GM12878 (cell line): ENCODE results near the gene PRDM7. TPM values are rescaled to one million over a fixed set of nuclear protein-coding genes. Genes with fewer than 3 reads are reported as not detected.

Experiments
- ATAC-seq: fragments of 200-7000 bp; cut with Tn5 transposase; 3 replicates; pipeline ENCODE4 v1.9.1; 2020; ENCODE audit warnings: mild to moderate bottlenecking, moderate library complexity
- BruUV-seq: library from RNA; stranded (reverse); fragments of 400-500 nt; replicated peaks from 2 replicates; lab custom pipeline; 2021; lab: Mats Ljungman, UMichigan
- CTCF ChIA-PET: fragments of 300-600 bp; sonication (Branson Sonifier 250); formaldehyde crosslinking; extraction: SDS; loops from one replicate; lab custom pipeline; 2021; ENCODE audit warnings: inconsistent platforms; lab: Yijun Ruan, JAX
- POLR2A ChIA-PET: fragments of 350-600 bp; formaldehyde crosslinking; extraction: SDS; loops from one replicate; lab custom pipeline; 2021; ENCODE audit warnings: inconsistent platforms; lab: Charles Lee
- RAD21 ChIA-PET: fragments of 300-600 bp; sonication (Branson Sonifier 250); formaldehyde crosslinking; loops from one replicate; lab custom pipeline; 2023; ENCODE audit warnings: antibody characterized with exemption; ENCODE audit not compliant: unreplicated experiment; lab: Charles Lee
- SMC1A ChIA-PET: fragments of 300-600 bp; sonication (Branson Sonifier 250); formaldehyde crosslinking; loops from one replicate; lab custom pipeline; 2023; ENCODE audit not compliant: unreplicated experiment, uncharacterized antibody; lab: Charles Lee
- DNase-seq: peaks from one replicate; pipeline ENCODE4 v3.0.0-alpha.2; 2011; ENCODE audit warnings: low read depth, low spot score
- FAIRE-seq: peaks from 3 replicates; lab custom pipeline; 2011; peaks lifted over from hg19 to GRCh38; lab: Jason Lieb, UNC
- H2AFZ ChIP-seq: 2 replicates; pipeline ENCODE4 v1.6.0; 2011; ENCODE audit warnings: low read depth, low read length, control low read depth; ENCODE audit not compliant: control insufficient read depth
- H3K27ac ChIP-seq: 2 replicates; pipeline ENCODE4 v1.5.1; 2011; ENCODE audit warnings: control low read depth; ENCODE audit not compliant: control insufficient read depth, insufficient read depth
- H3K27me3 ChIP-seq, 2 experiments: replicated peaks in 1 of 2; 2 replicates each; pipeline versions ENCODE4 v1.6.0 to v1.6.1; 2011; ENCODE audit warnings: low read length in 1 of 2; ENCODE audit not compliant: control insufficient read depth in 2 of 2, insufficient read depth in 2 of 2
- H3K36me3 ChIP-seq, 2 experiments: 2 replicates each; pipeline ENCODE4 v1.5.1; 2011; ENCODE audit warnings: low read length in 1 of 2; ENCODE audit not compliant: control insufficient read depth in 2 of 2, insufficient read depth in 2 of 2
- H3K4me1 ChIP-seq: 2 replicates; pipeline ENCODE4 v1.6.1; 2011; ENCODE audit warnings: mild to moderate bottlenecking, low read length, moderate library complexity, mixed read lengths; ENCODE audit not compliant: control insufficient read depth, insufficient read depth
- H3K4me2 ChIP-seq: 2 replicates; pipeline ENCODE4 v1.6.0; 2011; ENCODE audit warnings: control low read depth; ENCODE audit not compliant: control insufficient read depth, insufficient read depth
- H3K4me3 ChIP-seq: fragments of 200-600 bp; sonication (generic); 2 replicates; pipeline ENCODE4 v1.5.1; 2016
- H3K79me2 ChIP-seq: 2 replicates; pipeline ENCODE4 v1.6.0; 2011; ENCODE audit warnings: low read length; ENCODE audit not compliant: control insufficient read depth, insufficient read depth
- H3K9ac ChIP-seq: 2 replicates; pipeline ENCODE4 v1.8.0; 2011; ENCODE audit warnings: low read length, control low read depth, mixed read lengths; ENCODE audit not compliant: control insufficient read depth, insufficient read depth
- H3K9me3 ChIP-seq: replicated peaks from 3 replicates; pipeline ENCODE4 v1.5.1; 2011; ENCODE audit warnings: mild to moderate bottlenecking, low read length; ENCODE audit not compliant: control insufficient read depth, insufficient read depth
- H4K20me1 ChIP-seq: 2 replicates; pipeline ENCODE4 v1.6.0; 2011; ENCODE audit not compliant: control insufficient read depth, insufficient read depth
- CEBPB ChIP-seq, 2 experiments: fragments of 150-350 bp in 1 of 2; IDR thresholded peaks; 2 replicates each; pipeline ENCODE4 v1.6.1; 2012 to 2014; ENCODE audit warnings: low read depth in 2 of 2, low read length in 2 of 2, borderline replicate concordance in 1 of 2, inconsistent platforms in 1 of 2
- HCFC1 ChIP-seq: fragments of 150-350 bp; IDR thresholded peaks from 2 replicates; pipeline ENCODE4 v1.6.1; 2014; ENCODE audit warnings: low read length
- KDM1A ChIP-seq: fragments of 200-600 bp; sonication (generic); IDR thresholded peaks from 2 replicates; pipeline ENCODE4 v1.6.1; 2016; ENCODE audit warnings: borderline replicate concordance
- MTA3 ChIP-seq: IDR thresholded peaks from 2 replicates; pipeline ENCODE4 v1.6.1; 2012; ENCODE audit warnings: low read length, inconsistent platforms, borderline replicate concordance
- MYC ChIP-seq: IDR thresholded peaks from 2 replicates; pipeline ENCODE4 v1.6.1; 2011; ENCODE audit warnings: mild to moderate bottlenecking, low read length, moderate library complexity, inconsistent platforms; ENCODE audit not compliant: insufficient read depth, insufficient replicate concordance, insufficient read length, severe bottlenecking
- RCOR1 ChIP-seq: conservative IDR thresholded peaks from 2 replicates; pipeline ENCODE4 v1.6.1; 2012; ENCODE audit warnings: low read depth, low read length, improper control_type of control experiment
- SIN3A ChIP-seq: IDR thresholded peaks from 2 replicates; pipeline ENCODE4 v1.6.1; 2012; ENCODE audit warnings: low read depth, low read length, improper control_type of control experiment
- ZNF217 ChIP-seq: fragments of 450-650 bp; IDR thresholded peaks from 2 replicates; pipeline ENCODE4 v1.6.1; 2017; ENCODE audit warnings: antibody characterized with exemption, mild to moderate bottlenecking
- WGBS: methylation state at CpG from one replicate; pipeline ENCODE4 v1.1.6; 2016; ENCODE audit warnings: low lambda C conversion rate; ENCODE audit not compliant: insufficient replicate concordance, insufficient coverage; ENCODE audit errors: missing lambda C conversion rate; 5-methylcytosine and 5-hydroxymethylcytosine counted together
- in situ Hi-C: fragments of 300-500 bp; cut with MboI; formaldehyde crosslinking; loops from 9 replicates; pipeline ENCODE4 v1.14.3; 2018; ENCODE audit warnings: mixed read lengths
- intact Hi-C: fragments of 100-400 bp; cut with micrococcal nuclease; formaldehyde crosslinking; loops from one replicate; pipeline ENCODE4 v1.14.2; 2022; ENCODE audit not compliant: unreplicated experiment
- polyA plus RNA-seq, 11 experiments: library from polyadenylated mRNA; depleted of rRNA in 4 of 11; unstranded in 6 of 11; stranded (reverse) in 5 of 11; fragments of >200 nt; fragmentation: Nextera tagmentation in 4 of 11; fragmentation: Illumina TruSeq in 1 of 11; extraction: Ambion mirVana in 4 of 11; extraction: Trizol in 1 of 11; gene quantifications; 1 replicate in 1 of 11; 2 replicates in 10 of 11; pipeline versions ENCODE4 v1.2.1 to v1.2.3, GENCODE V29; 2011 to 2016; ENCODE audit warnings: inconsistent platforms in 2 of 11, missing spikeins in 2 of 11, low read depth in 1 of 11
- total RNA-seq, 4 experiments: library from RNA; depleted of rRNA in 3 of 4; stranded (reverse); fragments of >200 nt in 3 of 4; fragmentation: Illumina TruSeq in 1 of 4; extraction: Trizol in 1 of 4; gene quantifications; 2 replicates each; pipeline versions ENCODE4 v1.2.1 to v1.2.3, GENCODE V29; 2013 to 2021
- TF ChIP-seq, protein P1 (sequence below): fragments of 450-650 bp; IDR thresholded peaks from 2 replicates; pipeline ENCODE4 v1.6.1; 2018; ENCODE audit warnings: mild to moderate bottlenecking, low read depth, moderate library complexity; ENCODE audit not compliant: partially characterized antibody

Gene PRDM7
- total and polyA plus RNA-seq, 10 of the 15 experiments (the other 5 are each of a cell fraction or from before 2014, with no cell fraction given) = not detected

- H3K9ac ChIP-seq = no peak overlapping the region
- H3K9me3 ChIP-seq = peaks cover 7% of the 10 kb centered on the region; the same call in 2 of the 3 replicates
- SMC1A ChIA-PET = no interaction called here
- no peak overlapping the region for H3K27ac ChIP-seq
- H2AFZ ChIP-seq = no peak overlapping the region
- TF ChIP-seq ZNF217 (no peak), MTA3 (no peak), KDM1A (no peak), CEBPB (IDR thresholded peaks at IDR 0.05; ENCODE audit: borderline replicate concordance in 1 of 2, low read depth in 2 of 2, low read length in 2 of 2) (no peak), MYC (no peak), HCFC1 (no peak), SIN3A (no peak), RCOR1 (no peak)
- TF ChIP-seq, protein P1, sequence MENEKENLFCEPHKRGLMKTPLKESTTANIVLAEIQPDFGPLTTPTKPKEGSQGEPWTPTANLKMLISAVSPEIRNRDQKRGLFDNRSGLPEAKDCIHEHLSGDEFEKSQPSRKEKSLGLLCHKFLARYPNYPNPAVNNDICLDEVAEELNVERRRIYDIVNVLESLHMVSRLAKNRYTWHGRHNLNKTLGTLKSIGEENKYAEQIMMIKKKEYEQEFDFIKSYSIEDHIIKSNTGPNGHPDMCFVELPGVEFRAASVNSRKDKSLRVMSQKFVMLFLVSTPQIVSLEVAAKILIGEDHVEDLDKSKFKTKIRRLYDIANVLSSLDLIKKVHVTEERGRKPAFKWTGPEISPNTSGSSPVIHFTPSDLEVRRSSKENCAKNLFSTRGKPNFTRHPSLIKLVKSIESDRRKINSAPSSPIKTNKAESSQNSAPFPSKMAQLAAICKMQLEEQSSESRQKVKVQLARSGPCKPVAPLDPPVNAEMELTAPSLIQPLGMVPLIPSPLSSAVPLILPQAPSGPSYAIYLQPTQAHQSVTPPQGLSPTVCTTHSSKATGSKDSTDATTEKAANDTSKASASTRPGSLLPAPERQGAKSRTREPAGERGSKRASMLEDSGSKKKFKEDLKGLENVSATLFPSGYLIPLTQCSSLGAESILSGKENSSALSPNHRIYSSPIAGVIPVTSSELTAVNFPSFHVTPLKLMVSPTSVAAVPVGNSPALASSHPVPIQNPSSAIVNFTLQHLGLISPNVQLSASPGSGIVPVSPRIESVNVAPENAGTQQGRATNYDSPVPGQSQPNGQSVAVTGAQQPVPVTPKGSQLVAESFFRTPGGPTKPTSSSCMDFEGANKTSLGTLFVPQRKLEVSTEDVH = no peak
- in situ Hi-C loops (no loop called here), intact Hi-C loops (no loop called here)
- H3K36me3 ChIP-seq = no peaks in the 10 kb centered on the region
- FAIRE-seq (no peak), DNase-seq (no peak), ATAC-seq (no peak)
- no peaks in the 10 kb centered on the region for H3K27me3 ChIP-seq
- H3K4me2 ChIP-seq = no peak overlapping the region
- WGBS = 2% methylated on average over 4 of the region's 4 CpGs
- H3K4me3 ChIP-seq = no peak overlapping the region
- CTCF ChIA-PET = no interaction called here
- no peaks in the 10 kb centered on the region for H4K20me1 ChIP-seq
- POLR2A ChIA-PET = no interaction called here
- RAD21 ChIA-PET = no interaction called here
- no peaks in the 10 kb centered on the region for H3K79me2 ChIP-seq
- no peaks in the 10 kb centered on the region for H3K4me1 ChIP-seq
- no TSS peak for BruUV-seq
Measured at GRCh38 chr16:90054554-90054953, 22.6 kb downstream of the PRDM7 start.
